ENCODE measurements around the gene MEIS1.

DNA sequence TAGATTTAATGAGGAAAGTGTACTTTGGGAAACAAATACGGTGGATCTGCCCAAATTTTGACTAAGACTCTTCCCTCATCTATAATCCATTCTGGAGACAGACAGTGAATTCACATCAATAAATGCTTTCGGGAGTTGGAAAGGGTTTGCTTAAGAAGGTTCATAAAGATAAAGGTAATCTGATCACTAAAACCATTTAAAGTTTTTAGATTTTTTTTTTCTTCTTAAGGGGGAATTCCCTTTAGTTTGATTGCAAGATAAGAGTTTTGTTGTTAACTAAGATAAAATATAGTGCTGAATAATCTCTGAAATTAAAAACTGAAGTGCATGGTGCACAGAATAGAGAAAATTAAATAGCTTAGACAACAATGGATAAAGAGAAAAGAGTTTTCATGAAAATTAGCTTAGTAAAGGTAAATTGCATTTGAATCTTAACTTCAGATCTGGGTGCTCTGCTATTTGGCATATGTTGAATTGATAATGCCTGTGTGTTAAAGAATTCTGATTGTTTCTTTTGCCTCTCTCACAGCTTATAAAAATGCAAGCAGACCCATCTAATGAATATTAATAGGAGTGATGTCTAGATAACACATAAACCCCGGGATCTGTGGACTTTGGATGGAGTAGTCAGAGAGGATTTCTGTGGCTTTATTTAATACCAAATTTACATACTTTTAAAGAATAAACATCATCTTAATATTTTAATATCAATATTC is 100.8 kb downstream of the MEIS1 start:
- TF ChIP-seq, protein P1, sequence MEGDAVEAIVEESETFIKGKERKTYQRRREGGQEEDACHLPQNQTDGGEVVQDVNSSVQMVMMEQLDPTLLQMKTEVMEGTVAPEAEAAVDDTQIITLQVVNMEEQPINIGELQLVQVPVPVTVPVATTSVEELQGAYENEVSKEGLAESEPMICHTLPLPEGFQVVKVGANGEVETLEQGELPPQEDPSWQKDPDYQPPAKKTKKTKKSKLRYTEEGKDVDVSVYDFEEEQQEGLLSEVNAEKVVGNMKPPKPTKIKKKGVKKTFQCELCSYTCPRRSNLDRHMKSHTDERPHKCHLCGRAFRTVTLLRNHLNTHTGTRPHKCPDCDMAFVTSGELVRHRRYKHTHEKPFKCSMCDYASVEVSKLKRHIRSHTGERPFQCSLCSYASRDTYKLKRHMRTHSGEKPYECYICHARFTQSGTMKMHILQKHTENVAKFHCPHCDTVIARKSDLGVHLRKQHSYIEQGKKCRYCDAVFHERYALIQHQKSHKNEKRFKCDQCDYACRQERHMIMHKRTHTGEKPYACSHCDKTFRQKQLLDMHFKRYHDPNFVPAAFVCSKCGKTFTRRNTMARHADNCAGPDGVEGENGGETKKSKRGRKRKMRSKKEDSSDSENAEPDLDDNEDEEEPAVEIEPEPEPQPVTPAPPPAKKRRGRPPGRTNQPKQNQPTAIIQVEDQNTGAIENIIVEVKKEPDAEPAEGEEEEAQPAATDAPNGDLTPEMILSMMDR (conservative IDR thresholded peaks at IDR 0.05; ENCODE audit: low read length) = no peak
- no peak for TF ChIP-seq EZH2phosphoT487 (IDR thresholded peaks at IDR 0.05; ENCODE audit: borderline replicate concordance, low read depth, low read length)
